Lung (tissue), 13 donors: Measurements from ENCODE around the gene TMEM19. TPM values are rescaled to one million over a fixed set of nuclear protein-coding genes. Genes with fewer than 3 reads are reported as not detected.

Source experiments
- ATAC-seq: fragments of 200-7000 bp; cut with Tn5 transposase; one replicate; pipeline ENCODE4 v1.9.1; 2020; ENCODE audit warnings: moderate number of reproducible peaks; ENCODE audit not compliant: insufficient read depth, low FRiP score
- DNase-seq, 3 donors: peaks; one replicate each; pipeline ENCODE4 v3.0.0-alpha.2; 2013 to 2017
- H3K27ac ChIP-seq, 2 donors: one replicate each; pipeline ENCODE4 v1.5.1; 2013; ENCODE audit warnings: mild to moderate bottlenecking in 2 of 2, moderate library complexity in 2 of 2, control low read depth in 1 of 2, inconsistent platforms in 1 of 2, low read depth in 1 of 2, low read length in 1 of 2
- H3K27me3 ChIP-seq, 3 donors: one replicate each; pipeline ENCODE4 v1.5.1; 2013; ENCODE audit warnings: low read length in 2 of 3; ENCODE audit not compliant: control insufficient read depth in 3 of 3, insufficient read depth in 3 of 3
- H3K36me3 ChIP-seq, 4 donors: one replicate each; pipeline ENCODE4 v1.5.1; 2013; ENCODE audit warnings: low read length in 4 of 4, mild to moderate bottlenecking in 1 of 4, moderate library complexity in 1 of 4; ENCODE audit not compliant: control insufficient read depth in 4 of 4, insufficient read depth in 4 of 4
- H3K4me1 ChIP-seq, 5 donors: one replicate each; pipeline ENCODE4 v1.5.1; 2013; ENCODE audit warnings: low read length in 5 of 5, mild to moderate bottlenecking in 2 of 5, moderate library complexity in 1 of 5; ENCODE audit not compliant: control insufficient read depth in 5 of 5, insufficient read depth in 5 of 5
- H3K4me3 ChIP-seq: one replicate; pipeline ENCODE4 v1.5.1; 2013; ENCODE audit warnings: mild to moderate bottlenecking, control low read depth, moderate library complexity
- H3K9ac ChIP-seq, 2 donors: one replicate each; pipeline ENCODE4 v1.5.1; 2013; ENCODE audit warnings: low read length in 2 of 2, control low read depth in 1 of 2; ENCODE audit not compliant: insufficient read depth in 1 of 2
- H3K9me3 ChIP-seq, 4 donors: one replicate each; pipeline ENCODE4 v1.5.1; 2013; ENCODE audit warnings: low read length in 3 of 4, mild to moderate bottlenecking in 1 of 4, moderate library complexity in 1 of 4; ENCODE audit not compliant: control insufficient read depth in 4 of 4, insufficient read depth in 3 of 4
- WGBS, 2 donors: extraction: QIAGEN DNeasy Blood & Tissue Kit; methylation state at CpG; one replicate each; pipeline ENCODE4 v1.1.7; 2013; 5-methylcytosine and 5-hydroxymethylcytosine counted together
- polyA plus RNA-seq, 2 donors: library from polyadenylated mRNA; stranded (reverse); fragments of 200-250 nt; gene quantifications; one replicate each; pipeline ENCODE4 v1.2.1, GENCODE V29; 2013
- small RNA-seq: library from RNA; depleted of rRNA; stranded (forward); fragments of <200 nt; gene quantifications from one replicate; pipeline ENCODE3, GENCODE V24; 2014; ENCODE audit warnings: low replicate concordance
- total RNA-seq, 2 donors: library from RNA; depleted of rRNA in 1 of 2; stranded (reverse); fragments of >200 nt in 1 of 2; gene quantifications; one replicate each; pipeline ENCODE4 v1.2.1, GENCODE V29; 2014 to 2021
- TF ChIP-seq, protein P1 (sequence below): IDR thresholded peaks from 2 replicates; pipeline ENCODE4 v1.5.1; 2012; ENCODE audit warnings: mild to moderate bottlenecking; ENCODE audit errors: control extremely low read depth, extremely low read depth
- donor health status: control.
- donor health status: control.
- donor health status: Bipolar disorder and iron deficiency.
- donor health status: healthy.
- donor health status: DM: yes; HTN: yes; CAD: no.

Gene TMEM19
- total and polyA plus RNA-seq, 4 donors = 8.9 to 25.2 (median 13.4) TPM

DNA sequence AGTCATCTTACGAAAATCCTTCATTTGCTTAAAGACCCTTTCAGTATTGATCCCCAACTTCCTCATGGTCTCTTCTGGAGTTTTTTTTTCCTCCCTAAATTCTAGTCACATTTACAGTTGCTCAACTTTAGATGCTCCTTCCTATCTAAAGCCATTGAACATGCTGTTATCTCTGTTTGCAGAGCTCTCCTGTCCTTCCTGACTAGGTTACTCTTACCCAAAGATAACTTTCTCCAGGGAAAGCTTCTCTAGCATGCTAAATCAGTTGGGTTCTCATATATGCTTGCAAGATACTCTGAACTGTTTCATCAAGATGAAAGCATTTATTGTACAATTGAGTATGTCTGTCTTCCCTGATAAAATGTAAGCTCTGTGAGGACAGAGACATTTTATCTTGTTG is 67.0 kb downstream of the TMEM19 start:
- no peak overlapping the region for H3K9ac ChIP-seq
- no peak overlapping the region for H3K27ac ChIP-seq
- no peak for DNase-seq
- peaks cover 2 to 22% (median 9%) of the 10 kb centered on the region in 5 donors for H3K4me1 ChIP-seq
- no peak overlapping the region for H3K4me3 ChIP-seq
- no peaks in the 10 kb centered on the region for H3K9me3 ChIP-seq
- H3K27me3 ChIP-seq = peaks cover 0 to 19% (median 3%) of the 10 kb centered on the region in 3 donors
- ATAC-seq = no peak
- TF ChIP-seq, protein P1, sequence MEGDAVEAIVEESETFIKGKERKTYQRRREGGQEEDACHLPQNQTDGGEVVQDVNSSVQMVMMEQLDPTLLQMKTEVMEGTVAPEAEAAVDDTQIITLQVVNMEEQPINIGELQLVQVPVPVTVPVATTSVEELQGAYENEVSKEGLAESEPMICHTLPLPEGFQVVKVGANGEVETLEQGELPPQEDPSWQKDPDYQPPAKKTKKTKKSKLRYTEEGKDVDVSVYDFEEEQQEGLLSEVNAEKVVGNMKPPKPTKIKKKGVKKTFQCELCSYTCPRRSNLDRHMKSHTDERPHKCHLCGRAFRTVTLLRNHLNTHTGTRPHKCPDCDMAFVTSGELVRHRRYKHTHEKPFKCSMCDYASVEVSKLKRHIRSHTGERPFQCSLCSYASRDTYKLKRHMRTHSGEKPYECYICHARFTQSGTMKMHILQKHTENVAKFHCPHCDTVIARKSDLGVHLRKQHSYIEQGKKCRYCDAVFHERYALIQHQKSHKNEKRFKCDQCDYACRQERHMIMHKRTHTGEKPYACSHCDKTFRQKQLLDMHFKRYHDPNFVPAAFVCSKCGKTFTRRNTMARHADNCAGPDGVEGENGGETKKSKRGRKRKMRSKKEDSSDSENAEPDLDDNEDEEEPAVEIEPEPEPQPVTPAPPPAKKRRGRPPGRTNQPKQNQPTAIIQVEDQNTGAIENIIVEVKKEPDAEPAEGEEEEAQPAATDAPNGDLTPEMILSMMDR = no peak
- no peaks in the 10 kb centered on the region for H3K36me3 ChIP-seq
- WGBS, 2 donors = 87 to 91% methylated on average over 1 of the region's 1 CpG

Small RNA genes lying within 50 kb of the gene (small RNA-seq; reads per million reads assigned to genes)
- not detected for gene RF00560

Other genes with a start within 250 kb of the TMEM19 start
- gene LGR5, start 246.3 kb upstream of the TMEM19 start, total RNA-seq = 1 to 10 TPM in 1 of 2 donors, under 1 TPM in 1; 0.15 to 1.4 TPM
- gene LGR5, start 246.3 kb upstream of the TMEM19 start, polyA plus RNA-seq = under 1 TPM; 0.06 to 0.28 TPM
- 100 to 1,000 TPM in 1 of 2 donors, 10 to 100 TPM in 1; 38.3 to 107 TPM for gene ZFC3H1, start 22.2 kb upstream of the TMEM19 start, total RNA-seq
- 10 to 100 TPM; 15.5 to 20.9 TPM for gene ZFC3H1, start 22.2 kb upstream of the TMEM19 start, polyA plus RNA-seq
- 10 to 100 TPM in 1 of 2 donors, 1 to 10 TPM in 1; 3.3 to 10.5 TPM for gene THAP2, start 21.8 kb upstream of the TMEM19 start, total RNA-seq
- 1 to 10 TPM; 2.7 to 5.0 TPM for gene THAP2, start 21.8 kb upstream of the TMEM19 start, polyA plus RNA-seq
- 10 to 100 TPM; 58.4 to 58.5 TPM for gene RAB21, start 68.8 kb downstream of the TMEM19 start, total RNA-seq
- gene RAB21, start 68.8 kb downstream of the TMEM19 start, polyA plus RNA-seq = 10 to 100 TPM; 11.8 to 43.1 TPM
- gene TBC1D15, start 153.7 kb downstream of the TMEM19 start, total RNA-seq = 10 to 100 TPM; 26.1 to 70.2 TPM
- gene TBC1D15, start 153.7 kb downstream of the TMEM19 start, polyA plus RNA-seq = 10 to 100 TPM; 23.5 to 29.6 TPM